ENCODE measurements around the gene RBM44.

- TF ChIP-seq, protein P1, sequence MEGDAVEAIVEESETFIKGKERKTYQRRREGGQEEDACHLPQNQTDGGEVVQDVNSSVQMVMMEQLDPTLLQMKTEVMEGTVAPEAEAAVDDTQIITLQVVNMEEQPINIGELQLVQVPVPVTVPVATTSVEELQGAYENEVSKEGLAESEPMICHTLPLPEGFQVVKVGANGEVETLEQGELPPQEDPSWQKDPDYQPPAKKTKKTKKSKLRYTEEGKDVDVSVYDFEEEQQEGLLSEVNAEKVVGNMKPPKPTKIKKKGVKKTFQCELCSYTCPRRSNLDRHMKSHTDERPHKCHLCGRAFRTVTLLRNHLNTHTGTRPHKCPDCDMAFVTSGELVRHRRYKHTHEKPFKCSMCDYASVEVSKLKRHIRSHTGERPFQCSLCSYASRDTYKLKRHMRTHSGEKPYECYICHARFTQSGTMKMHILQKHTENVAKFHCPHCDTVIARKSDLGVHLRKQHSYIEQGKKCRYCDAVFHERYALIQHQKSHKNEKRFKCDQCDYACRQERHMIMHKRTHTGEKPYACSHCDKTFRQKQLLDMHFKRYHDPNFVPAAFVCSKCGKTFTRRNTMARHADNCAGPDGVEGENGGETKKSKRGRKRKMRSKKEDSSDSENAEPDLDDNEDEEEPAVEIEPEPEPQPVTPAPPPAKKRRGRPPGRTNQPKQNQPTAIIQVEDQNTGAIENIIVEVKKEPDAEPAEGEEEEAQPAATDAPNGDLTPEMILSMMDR (conservative IDR thresholded peaks at IDR 0.05; ENCODE audit: low read depth, low read length), result no peak
- no peak for TF ChIP-seq EZH2 (IDR thresholded peaks at IDR 0.05; ENCODE audit: borderline replicate concordance, low read depth, low read length, poor library complexity, severe bottlenecking)
Observed at GRCh38 chr2:237859533-237860272, 61.1 kb downstream of the RBM44 start, which contains the start of gene RAMP1.
